Hepatocyte (in vitro differentiated cells): ENCODE data around the gene ZNF683.

ENCODE experiments used
- CTCF ChIP-seq: fragments of 200-600 bp; sonication (generic); IDR thresholded peaks from 2 replicates; pipeline ENCODE4 v1.5.1; 2016; ENCODE audit warnings: antibody characterized with exemption, mild to moderate bottlenecking; ENCODE audit not compliant: poor library complexity
- EZH2 ChIP-seq: fragments of 200-600 bp; sonication (generic); IDR thresholded peaks from 2 replicates; pipeline ENCODE4 v1.6.1; 2016; ENCODE audit warnings: antibody characterized with exemption, mild to moderate bottlenecking, borderline replicate concordance
- EZH2phosphoT487 ChIP-seq: fragments of 200-600 bp; sonication (generic); IDR thresholded peaks from one replicate; pipeline ENCODE4 v1.6.1; 2018; ENCODE audit warnings: antibody characterized with exemption, mild to moderate bottlenecking, low read depth, moderate library complexity; ENCODE audit not compliant: unreplicated experiment, severe bottlenecking

DNA sequence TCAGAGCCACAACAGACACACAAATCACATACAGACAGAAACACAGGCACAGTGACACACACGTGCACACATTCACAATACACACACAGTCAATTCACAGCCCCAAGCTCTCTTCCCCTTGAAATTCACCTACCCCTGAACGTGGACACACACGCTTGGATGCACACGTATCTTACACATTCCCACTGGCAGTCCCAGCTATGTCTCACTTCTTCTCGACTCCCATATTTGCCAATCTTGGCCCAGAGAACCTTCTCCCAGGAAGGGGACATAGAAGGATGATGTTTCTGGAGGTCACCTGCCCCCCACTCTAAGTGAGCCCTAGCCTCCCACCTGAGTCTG is 20.2 kb downstream of the ZNF683 start:
- no peak for TF ChIP-seq CTCF
- no peak for TF ChIP-seq EZH2phosphoT487
- TF ChIP-seq EZH2: no peak
